Vagina (tissue), 2 donors: Measurements from ENCODE around the gene TLNRD1.

ENCODE experiments used
- POLR2A ChIP-seq, 2 donors: fragments of 450-650 bp; IDR thresholded peaks; one replicate each; pipeline ENCODE4 v1.6.1; 2017; ENCODE audit warnings: antibody characterized with exemption in 2 of 2, mild to moderate bottlenecking in 2 of 2, moderate library complexity in 2 of 2
- POLR2AphosphoS5 ChIP-seq, 2 donors: sonication (generic); formaldehyde crosslinking; IDR thresholded peaks; one replicate each; pipeline ENCODE4 v1.9.0; 2017; ENCODE audit warnings: antibody characterized with exemption in 2 of 2, mild to moderate bottlenecking in 2 of 2, low read depth in 1 of 2; ENCODE audit not compliant: insufficient read depth in 1 of 2
- TF ChIP-seq, protein P1 (sequence below), 3 experiments: fragments of 450-650 bp in 2 of 3; fragments of 200-600 bp in 1 of 3; sonication (generic) in 1 of 3; IDR thresholded peaks; one replicate each; pipeline ENCODE4 v1.5.1; 2017 to 2019; ENCODE audit warnings: antibody characterized with exemption in 3 of 3, mild to moderate bottlenecking in 2 of 3, moderate library complexity in 2 of 3

DNA sequence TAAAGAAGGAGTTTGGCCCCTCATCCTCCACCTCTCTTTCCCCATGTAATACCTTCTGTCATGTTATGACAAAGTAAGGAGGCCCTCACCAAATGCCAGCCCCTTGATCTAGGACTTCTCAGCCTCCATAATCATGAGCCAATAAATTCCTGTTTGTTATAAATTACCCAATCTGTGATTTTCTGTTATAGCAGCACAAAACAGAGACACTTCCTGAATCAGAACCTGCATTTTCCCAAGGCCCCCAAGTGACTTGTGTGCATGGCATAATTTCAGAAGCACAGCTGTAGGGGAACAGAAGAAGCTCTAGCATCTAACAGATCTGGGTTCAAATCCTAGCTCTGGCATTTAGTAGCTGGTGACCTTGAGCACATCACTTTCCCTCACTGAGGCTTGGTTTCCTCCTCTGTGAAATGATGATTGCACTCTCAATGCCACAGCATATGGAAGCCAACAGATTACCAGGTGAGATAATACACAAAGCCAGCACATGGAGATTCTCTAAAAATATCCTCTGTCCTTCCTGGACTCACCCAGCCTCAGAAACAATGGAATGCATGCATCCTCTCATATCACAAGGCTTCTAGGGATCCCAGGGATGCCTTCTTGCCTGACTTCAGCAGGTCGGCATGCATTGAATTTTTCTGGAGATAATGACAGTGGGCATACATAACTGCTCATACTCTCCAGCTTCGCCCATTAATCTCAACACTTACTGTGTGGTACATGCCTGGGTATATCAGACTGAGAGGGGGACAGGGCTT, 26.3 kb downstream of the TLNRD1 start:
- TF ChIP-seq, protein P1, sequence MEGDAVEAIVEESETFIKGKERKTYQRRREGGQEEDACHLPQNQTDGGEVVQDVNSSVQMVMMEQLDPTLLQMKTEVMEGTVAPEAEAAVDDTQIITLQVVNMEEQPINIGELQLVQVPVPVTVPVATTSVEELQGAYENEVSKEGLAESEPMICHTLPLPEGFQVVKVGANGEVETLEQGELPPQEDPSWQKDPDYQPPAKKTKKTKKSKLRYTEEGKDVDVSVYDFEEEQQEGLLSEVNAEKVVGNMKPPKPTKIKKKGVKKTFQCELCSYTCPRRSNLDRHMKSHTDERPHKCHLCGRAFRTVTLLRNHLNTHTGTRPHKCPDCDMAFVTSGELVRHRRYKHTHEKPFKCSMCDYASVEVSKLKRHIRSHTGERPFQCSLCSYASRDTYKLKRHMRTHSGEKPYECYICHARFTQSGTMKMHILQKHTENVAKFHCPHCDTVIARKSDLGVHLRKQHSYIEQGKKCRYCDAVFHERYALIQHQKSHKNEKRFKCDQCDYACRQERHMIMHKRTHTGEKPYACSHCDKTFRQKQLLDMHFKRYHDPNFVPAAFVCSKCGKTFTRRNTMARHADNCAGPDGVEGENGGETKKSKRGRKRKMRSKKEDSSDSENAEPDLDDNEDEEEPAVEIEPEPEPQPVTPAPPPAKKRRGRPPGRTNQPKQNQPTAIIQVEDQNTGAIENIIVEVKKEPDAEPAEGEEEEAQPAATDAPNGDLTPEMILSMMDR (IDR thresholded peaks at IDR 0.05), result no peak
- TF ChIP-seq POLR2A (IDR thresholded peaks at IDR 0.05) (no peak), POLR2AphosphoS5 (IDR thresholded peaks at IDR 0.05; ENCODE audit: insufficient read depth in 1 of 2, low read depth in 1 of 2) (no peak)
